ENCODE data around the gene ADM.

The ADM gene

GRCh38 chr11:10319702-10320558, 15.1 kb downstream of the ADM start:
- Histone ChIP-seq H3K36me3 (ENCODE audit: control insufficient read depth in 2 of 2, insufficient read depth in 2 of 2, low read length in 2 of 2) (no peaks in the 10 kb centered on the region), H3K4me3 (ENCODE audit: low read length in 2 of 2) (no peak overlapping the region), H3K27me3 (ENCODE audit: control insufficient read depth in 2 of 2, insufficient read depth in 2 of 2, low read length in 2 of 2) (peaks cover 0 to 2% of the 10 kb centered on the region in 2 donors), H3K27ac (ENCODE audit: low read depth in 2 of 2, low read length in 2 of 2) (no peak overlapping the region), H3K9ac (ENCODE audit: low read depth in 1 of 2, low read length in 2 of 2) (no peak overlapping the region), H3K9me3 (ENCODE audit: control insufficient read depth in 2 of 2, low read length in 2 of 2) (no peaks in the 10 kb centered on the region), H3K4me1 (ENCODE audit: control insufficient read depth in 2 of 2, insufficient read depth in 2 of 2, low read length in 2 of 2) (peaks cover 13 to 27% of the 10 kb centered on the region in 2 donors)

GRCh38 chr11:10320736-10321465, 16.0 kb downstream of the ADM start:
- H3K27me3 ChIP-seq (ENCODE audit: control insufficient read depth in 2 of 2, insufficient read depth in 2 of 2, low read length in 2 of 2), result peaks cover 0 to 2% of the 10 kb centered on the region in 2 donors
- H3K27ac ChIP-seq (ENCODE audit: low read depth in 2 of 2, low read length in 2 of 2), result no peak overlapping the region
- H3K4me1 ChIP-seq (ENCODE audit: control insufficient read depth in 2 of 2, insufficient read depth in 2 of 2, low read length in 2 of 2), result peaks cover 13 to 30% of the 10 kb centered on the region in 2 donors

GRCh38 chr11:10322401-10322800, 17.5 kb downstream of the ADM start:
- Histone ChIP-seq H3K27me3 (ENCODE audit: control insufficient read depth in 2 of 2, insufficient read depth in 2 of 2, low read length in 2 of 2) (peaks cover 0 to 2% of the 10 kb centered on the region in 2 donors), H3K9me3 (ENCODE audit: control insufficient read depth in 2 of 2, low read length in 2 of 2) (no peaks in the 10 kb centered on the region), H3K9ac (ENCODE audit: low read depth in 1 of 2, low read length in 2 of 2) (peak overlapping the region in 1 of 2 donors; percentile 48), H3K4me1 (ENCODE audit: control insufficient read depth in 2 of 2, insufficient read depth in 2 of 2, low read length in 2 of 2) (peaks cover 21 to 41% of the 10 kb centered on the region in 2 donors), H3K4me3 (ENCODE audit: low read length in 2 of 2) (no peak overlapping the region), H3K36me3 (ENCODE audit: control insufficient read depth in 2 of 2, insufficient read depth in 2 of 2, low read length in 2 of 2) (no peaks in the 10 kb centered on the region), H3K27ac (ENCODE audit: low read depth in 2 of 2, low read length in 2 of 2) (peak overlapping the region; percentile 29 to 79)

More at GRCh38 chr11:10320736-10321465, 16.0 kb downstream of the ADM start:
- H3K9ac ChIP-seq (ENCODE audit: low read depth in 1 of 2, low read length in 2 of 2), result no peak overlapping the region
- H3K9me3 ChIP-seq (ENCODE audit: control insufficient read depth in 2 of 2, low read length in 2 of 2), result no peaks in the 10 kb centered on the region
- H3K4me3 ChIP-seq (ENCODE audit: low read length in 2 of 2), result no peak overlapping the region
- no peaks in the 10 kb centered on the region for H3K36me3 ChIP-seq (ENCODE audit: control insufficient read depth in 2 of 2, insufficient read depth in 2 of 2, low read length in 2 of 2)

GRCh38 chr11:10322830-10323792, 18.2 kb downstream of the ADM start:
- Histone ChIP-seq H3K4me1 (ENCODE audit: control insufficient read depth in 2 of 2, insufficient read depth in 2 of 2, low read length in 2 of 2) (peaks cover 17 to 35% of the 10 kb centered on the region in 2 donors), H3K27ac (ENCODE audit: low read depth in 2 of 2, low read length in 2 of 2) (peak overlapping the region; percentile 29 to 79), H3K9ac (ENCODE audit: low read depth in 1 of 2, low read length in 2 of 2) (peak overlapping the region in 1 of 2 donors; percentile 48), H3K27me3 (ENCODE audit: control insufficient read depth in 2 of 2, insufficient read depth in 2 of 2, low read length in 2 of 2) (peaks cover 0 to 2% of the 10 kb centered on the region in 2 donors), H3K4me3 (ENCODE audit: low read length in 2 of 2) (peak overlapping the region in 1 of 2 donors; percentile 44), H3K9me3 (ENCODE audit: control insufficient read depth in 2 of 2, low read length in 2 of 2) (no peaks in the 10 kb centered on the region), H3K36me3 (ENCODE audit: control insufficient read depth in 2 of 2, insufficient read depth in 2 of 2, low read length in 2 of 2) (no peaks in the 10 kb centered on the region)

GRCh38 chr11:10323793-10324170, 18.9 kb downstream of the ADM start:
- no peaks in the 10 kb centered on the region for H3K36me3 ChIP-seq (ENCODE audit: control insufficient read depth in 2 of 2, insufficient read depth in 2 of 2, low read length in 2 of 2)
- peak overlapping the region; percentile 24 to 29 for H3K27ac ChIP-seq (ENCODE audit: low read depth in 2 of 2, low read length in 2 of 2)
- no peaks in the 10 kb centered on the region for H3K27me3 ChIP-seq (ENCODE audit: control insufficient read depth in 2 of 2, insufficient read depth in 2 of 2, low read length in 2 of 2)
- no peaks in the 10 kb centered on the region for H3K9me3 ChIP-seq (ENCODE audit: control insufficient read depth in 2 of 2, low read length in 2 of 2)
- no peak overlapping the region for H3K4me3 ChIP-seq (ENCODE audit: low read length in 2 of 2)
- H3K4me1 ChIP-seq (ENCODE audit: control insufficient read depth in 2 of 2, insufficient read depth in 2 of 2, low read length in 2 of 2), result peaks cover 15 to 36% of the 10 kb centered on the region in 2 donors
- no peak overlapping the region for H3K9ac ChIP-seq (ENCODE audit: low read depth in 1 of 2, low read length in 2 of 2)

GRCh38 chr11:10324474-10324873, 19.6 kb downstream of the ADM start:
- H3K27ac ChIP-seq (ENCODE audit: low read depth in 2 of 2, low read length in 2 of 2), result peak overlapping the region; percentile 41 to 62
- no peak overlapping the region for H3K9ac ChIP-seq (ENCODE audit: low read depth in 1 of 2, low read length in 2 of 2)
- H3K4me3 ChIP-seq (ENCODE audit: low read length in 2 of 2), result no peak overlapping the region
- H3K9me3 ChIP-seq (ENCODE audit: control insufficient read depth in 2 of 2, low read length in 2 of 2), result no peaks in the 10 kb centered on the region
- H3K36me3 ChIP-seq (ENCODE audit: control insufficient read depth in 2 of 2, insufficient read depth in 2 of 2, low read length in 2 of 2), result no peaks in the 10 kb centered on the region
- H3K27me3 ChIP-seq (ENCODE audit: control insufficient read depth in 2 of 2, insufficient read depth in 2 of 2, low read length in 2 of 2), result no peaks in the 10 kb centered on the region
- peaks cover 15 to 38% of the 10 kb centered on the region in 2 donors for H3K4me1 ChIP-seq (ENCODE audit: control insufficient read depth in 2 of 2, insufficient read depth in 2 of 2, low read length in 2 of 2)

GRCh38 chr11:10325277-10326011, 20.6 kb downstream of the ADM start:
- peaks cover 15 to 38% of the 10 kb centered on the region in 2 donors for H3K4me1 ChIP-seq (ENCODE audit: control insufficient read depth in 2 of 2, insufficient read depth in 2 of 2, low read length in 2 of 2)
- H3K27me3 ChIP-seq (ENCODE audit: control insufficient read depth in 2 of 2, insufficient read depth in 2 of 2, low read length in 2 of 2), result no peaks in the 10 kb centered on the region
- H3K9me3 ChIP-seq (ENCODE audit: control insufficient read depth in 2 of 2, low read length in 2 of 2), result no peaks in the 10 kb centered on the region
- peak overlapping the region; percentile 41 to 62 for H3K27ac ChIP-seq (ENCODE audit: low read depth in 2 of 2, low read length in 2 of 2)
- no peaks in the 10 kb centered on the region for H3K36me3 ChIP-seq (ENCODE audit: control insufficient read depth in 2 of 2, insufficient read depth in 2 of 2, low read length in 2 of 2)
- H3K4me3 ChIP-seq (ENCODE audit: low read length in 2 of 2), result no peak overlapping the region
- no peak overlapping the region for H3K9ac ChIP-seq (ENCODE audit: low read depth in 1 of 2, low read length in 2 of 2)

GRCh38 chr11:10326012-10326964, 21.4 kb downstream of the ADM start:
- H3K27me3 ChIP-seq (ENCODE audit: control insufficient read depth in 2 of 2, insufficient read depth in 2 of 2, low read length in 2 of 2), result no peaks in the 10 kb centered on the region
- peak overlapping the region in 1 of 2 donors; percentile 9 for H3K4me3 ChIP-seq (ENCODE audit: low read length in 2 of 2)
- no peaks in the 10 kb centered on the region for H3K9me3 ChIP-seq (ENCODE audit: control insufficient read depth in 2 of 2, low read length in 2 of 2)
- peak overlapping the region; percentile 39 to 62 for H3K27ac ChIP-seq (ENCODE audit: low read depth in 2 of 2, low read length in 2 of 2)
- H3K4me1 ChIP-seq (ENCODE audit: control insufficient read depth in 2 of 2, insufficient read depth in 2 of 2, low read length in 2 of 2), result peaks cover 15 to 38% of the 10 kb centered on the region in 2 donors
- no peaks in the 10 kb centered on the region for H3K36me3 ChIP-seq (ENCODE audit: control insufficient read depth in 2 of 2, insufficient read depth in 2 of 2, low read length in 2 of 2)
- H3K9ac ChIP-seq (ENCODE audit: low read depth in 1 of 2, low read length in 2 of 2), result no peak overlapping the region

Measured in mucosa of rectum (tissue), 2 donors.